Keratinocyte (primary cell): ENCODE data around the gene ZC3H4. TPM values are rescaled to one million over a fixed set of nuclear protein-coding genes. Genes with fewer than 3 reads are reported as not detected.

ENCODE experiments used
- DNase-seq: peaks from one replicate; pipeline ENCODE4 v3.0.0-alpha.2; 2011; ENCODE audit warnings: low read depth, missing footprints, low spot score
- FAIRE-seq: peaks from 2 replicates; lab custom pipeline; 2011; peaks lifted over from hg19 to GRCh38; lab: Jason Lieb, UNC
- H2AFZ ChIP-seq: 2 replicates; pipeline ENCODE4 v1.6.0; 2012; ENCODE audit warnings: low read length, control low read depth, inconsistent platforms; ENCODE audit not compliant: control insufficient read depth
- H3K27ac ChIP-seq: 2 replicates; pipeline ENCODE4 v1.5.1; 2011; ENCODE audit warnings: low read length; ENCODE audit not compliant: control insufficient read depth, insufficient read depth
- H3K27me3 ChIP-seq: 3 replicates; pipeline ENCODE4 v1.6.0; 2011; ENCODE audit warnings: low read length; ENCODE audit not compliant: control insufficient read depth, insufficient read depth; ENCODE audit errors: extremely low read depth
- H3K36me3 ChIP-seq, 2 experiments: 2 replicates in 1 of 2; 3 replicates in 1 of 2; pipeline ENCODE4 v1.5.1; 2011; ENCODE audit warnings: low read length in 2 of 2, mild to moderate bottlenecking in 1 of 2; ENCODE audit not compliant: control insufficient read depth in 2 of 2, insufficient read depth in 2 of 2; ENCODE audit errors: extremely low read depth in 1 of 2
- H3K4me1 ChIP-seq: 3 replicates; pipeline ENCODE4 v1.5.1; 2011; ENCODE audit warnings: low read length; ENCODE audit not compliant: control insufficient read depth, insufficient read depth; ENCODE audit errors: extremely low read depth
- H3K4me2 ChIP-seq: 3 replicates; pipeline ENCODE4 v1.6.0; 2011; ENCODE audit warnings: low read depth, low read length; ENCODE audit not compliant: control insufficient read depth, insufficient read depth; ENCODE audit errors: extremely low read depth
- H3K4me3 ChIP-seq, 3 experiments: fragments of 200-600 bp in 1 of 3; sonication (generic) in 1 of 3; 2 replicates in 2 of 3; 3 replicates in 1 of 3; pipeline ENCODE4 v1.5.1; 2011 to 2016; ENCODE audit warnings: low read length in 3 of 3, mild to moderate bottlenecking in 3 of 3, control low read depth in 2 of 3, inconsistent platforms in 1 of 3, low read depth in 1 of 3, mixed read lengths in 1 of 3, mixed run types in 1 of 3, moderate library complexity in 1 of 3; ENCODE audit not compliant: control insufficient read depth in 2 of 3, insufficient read depth in 2 of 3; ENCODE audit errors: extremely low read depth in 1 of 3
- H3K79me2 ChIP-seq: 2 replicates; pipeline ENCODE4 v1.6.0; 2012; ENCODE audit warnings: low read length; ENCODE audit not compliant: control insufficient read depth, insufficient read depth
- H3K9ac ChIP-seq: 3 replicates; pipeline ENCODE4 v1.6.0; 2011; ENCODE audit warnings: low read length; ENCODE audit not compliant: control insufficient read depth, insufficient read depth; ENCODE audit errors: extremely low read depth
- H3K9me1 ChIP-seq: 3 replicates; pipeline ENCODE4 v1.6.0; 2011; ENCODE audit warnings: low read length; ENCODE audit not compliant: control insufficient read depth, insufficient read depth; ENCODE audit errors: extremely low read depth
- H3K9me3 ChIP-seq: 2 replicates; pipeline ENCODE4 v1.5.1; 2012; ENCODE audit warnings: low read depth, low read length; ENCODE audit not compliant: control insufficient read depth
- H4K20me1 ChIP-seq: 3 replicates; pipeline ENCODE4 v1.6.0; 2011; ENCODE audit warnings: low read length; ENCODE audit not compliant: control insufficient read depth, insufficient read depth; ENCODE audit errors: extremely low read depth
- CTCF ChIP-seq, 3 experiments: IDR thresholded peaks in 1 of 3; conservative IDR thresholded peaks in 1 of 3; optimal IDR thresholded peaks in 1 of 3; 2 replicates in 2 of 3; 3 replicates in 1 of 3; pipeline versions ENCODE3 to v1.5.1; 2011; ENCODE audit warnings: low read length in 3 of 3, mild to moderate bottlenecking in 3 of 3, moderate library complexity in 2 of 3, control low read depth in 1 of 3, inconsistent platforms in 1 of 3; ENCODE audit not compliant: insufficient read depth in 2 of 3; ENCODE audit errors: extremely low read depth in 1 of 3
- EZH2 ChIP-seq: IDR thresholded peaks from one replicate; pipeline ENCODE4 v1.6.1; 2012; ENCODE audit warnings: inconsistent platforms, mild to moderate bottlenecking, low read length, moderate library complexity
- dilution Hi-C: fragments of 300-500 bp; cut with MboI; formaldehyde crosslinking; loops from one replicate; pipeline ENCODE4 v1.7.0; 2020; ENCODE audit warnings: low sequenced_read_pairs; ENCODE audit not compliant: extremely low pct_ligation_motif_present
- polyA plus RNA-seq, 5 experiments: library from polyadenylated mRNA; depleted of rRNA in 3 of 5; stranded (reverse) in 3 of 5; stranded (forward) in 1 of 5; unstranded in 1 of 5; fragments of >200 nt; gene quantifications; 1 replicate in 1 of 5; 2 replicates in 3 of 5; 3 replicates in 1 of 5; pipeline versions ENCODE4 v1.2.1 to v1.2.3, GENCODE V29; 2011 to 2012; ENCODE audit warnings: missing spikeins in 2 of 5, low read depth in 1 of 5, low replicate concordance in 1 of 5

The ZC3H4 gene
- polyA plus RNA-seq, 1 donor (not counting 4 experiments of a cell fraction or from before 2014, with no cell fraction given): 5.6 TPM

- H2AFZ ChIP-seq: no peak overlapping the region
- H4K20me1 ChIP-seq: peaks cover 4% of the 10 kb centered on the region
- no peak overlapping the region for H3K4me2 ChIP-seq
- peaks cover 2% of the 10 kb centered on the region for H3K79me2 ChIP-seq
- no peaks in the 10 kb centered on the region for H3K9me1 ChIP-seq
- no peaks in the 10 kb centered on the region for H3K9me3 ChIP-seq
- peaks cover under 1% of the 10 kb centered on the region for H3K4me1 ChIP-seq
- no peak overlapping the region for H3K9ac ChIP-seq
- no peak for DNase-seq
- no peak for FAIRE-seq
- H3K27ac ChIP-seq: no peak overlapping the region
- no peaks in the 10 kb centered on the region for H3K27me3 ChIP-seq
- H3K4me3 ChIP-seq: no peak overlapping the region
- no peak for TF ChIP-seq CTCF (optimal IDR thresholded peaks at IDR 0.05 in 1 of 3, IDR thresholded peaks at IDR 0.05 in 1 of 3, conservative IDR thresholded peaks at IDR 0.05 in 1 of 3; ENCODE audit: extremely low read depth in 1 of 3, insufficient read depth in 2 of 3, low read length in 3 of 3)
- TF ChIP-seq EZH2: no peak
- H3K36me3 ChIP-seq: peaks cover 37 to 45% of the 10 kb centered on the region in 2 experiments
- dilution Hi-C loops: no loop called here
These were observed 46.2 kb downstream of the ZC3H4 start for GRCh38 chr19:47067215-47067847.

- peaks cover 4% of the 10 kb centered on the region for H4K20me1 ChIP-seq
- peaks cover 31 to 41% of the 10 kb centered on the region in 2 experiments for H3K36me3 ChIP-seq
- peaks cover 2% of the 10 kb centered on the region for H3K79me2 ChIP-seq
- TF ChIP-seq CTCF (optimal IDR thresholded peaks at IDR 0.05 in 1 of 3, IDR thresholded peaks at IDR 0.05 in 1 of 3, conservative IDR thresholded peaks at IDR 0.05 in 1 of 3; ENCODE audit: extremely low read depth in 1 of 3, insufficient read depth in 2 of 3, low read length in 3 of 3) (no peak), EZH2 (no peak)
- H3K9me3 ChIP-seq: no peaks in the 10 kb centered on the region
- no peak overlapping the region for H3K9ac ChIP-seq
- FAIRE-seq (no peak), DNase-seq (no peak)
- H3K4me1 ChIP-seq: peaks cover 3% of the 10 kb centered on the region
- H3K9me1 ChIP-seq: no peaks in the 10 kb centered on the region
- H3K27me3 ChIP-seq: no peaks in the 10 kb centered on the region
- H3K27ac ChIP-seq: no peak overlapping the region
- no peak overlapping the region for H3K4me2 ChIP-seq
- H3K4me3 ChIP-seq: no peak overlapping the region
- dilution Hi-C loops: no loop called here
- no peak overlapping the region for H2AFZ ChIP-seq
These were observed 47.0 kb downstream of the ZC3H4 start for GRCh38 chr19:47066376-47067214.
